Dermis microvascular lymphatic vessel endothelial cell (primary cell): ENCODE results near the gene ZC3H12D. TPM values are rescaled to one million over a fixed set of nuclear protein-coding genes. Genes with fewer than 3 reads are reported as not detected.
A peak's percentile ranks its signal among the peaks of the same experiment; 100 is the strongest.
"Not testable (repeated sequence)": the region's sequence is repeated elsewhere in the genome, so short reads cannot be mapped to it uniquely, and the experiment has no call there.

Source experiments
- DNase-seq, 2 donors: peaks; one replicate each; pipeline versions ENCODE4 v3.0.0 to v3.0.0-alpha.2; 2010; ENCODE audit warnings: low read depth in 2 of 2
- total RNA-seq: library from RNA; depleted of rRNA; stranded (reverse); fragments of >200 nt; gene quantifications from 2 replicates; pipeline ENCODE4 v1.2.1, GENCODE V29; 2014

ZC3H12D gene
- total RNA-seq, 1 donor from 2014 or later = under 0.01 TPM

GRCh38 chr6:149459761-149460160, 25.1 kb downstream of the ZC3H12D start:
- no peak for DNase-seq

- no peak for DNase-seq
Observed at GRCh38 chr6:149458806-149459205, 26.0 kb downstream of the ZC3H12D start.

- no peak for DNase-seq
Observed at GRCh38 chr6:149458196-149458595, 26.6 kb downstream of the ZC3H12D start.

- no peak for DNase-seq
Observed at GRCh38 chr6:149457316-149457884, 27.4 kb downstream of the ZC3H12D start.

GRCh38 chr6:149456311-149457021, 28.3 kb downstream of the ZC3H12D start:
- no peak for DNase-seq

- DNase-seq = no peak
Observed at GRCh38 chr6:149455031-149455732, 29.6 kb downstream of the ZC3H12D start.

- peak in 1 of 2 donors; percentile 20 for DNase-seq
Observed at GRCh38 chr6:149454346-149454848, 30.4 kb downstream of the ZC3H12D start.

- DNase-seq = no peak
Observed at GRCh38 chr6:149453597-149454345, 31.0 kb downstream of the ZC3H12D start.

- no peak for DNase-seq
Observed at GRCh38 chr6:149452037-149452939, 32.5 kb downstream of the ZC3H12D start.

- DNase-seq = no peak
Observed at GRCh38 chr6:149451376-149452036, 33.3 kb downstream of the ZC3H12D start.

- DNase-seq = no peak
Observed at GRCh38 chr6:149450679-149451375, 34.0 kb downstream of the ZC3H12D start.

GRCh38 chr6:149449831-149450678, 34.8 kb downstream of the ZC3H12D start:
- no peak for DNase-seq

GRCh38 chr6:149448821-149449453, 35.9 kb downstream of the ZC3H12D start:
- DNase-seq = no peak

GRCh38 chr6:149446791-149447376, 37.9 kb downstream of the ZC3H12D start:
- DNase-seq = no peak

GRCh38 chr6:149445573-149445972, 39.2 kb downstream of the ZC3H12D start:
- no peak for DNase-seq

- no peak for DNase-seq
Observed at GRCh38 chr6:149445095-149445466, 39.7 kb downstream of the ZC3H12D start.

- not testable (repeated sequence) for DNase-seq
Observed at GRCh38 chr6:149444360-149445094, 40.3 kb downstream of the ZC3H12D start.
